Measurements from ENCODE around the gene NTN1. TPM values are rescaled to one million over a fixed set of nuclear protein-coding genes. Genes with fewer than 3 reads are reported as not detected.

NTN1 gene
- total and polyA plus RNA-seq, 2 of the 4 experiments (the other 2 are of a cell fraction): under 0.01 to 0.07 TPM

DNA sequence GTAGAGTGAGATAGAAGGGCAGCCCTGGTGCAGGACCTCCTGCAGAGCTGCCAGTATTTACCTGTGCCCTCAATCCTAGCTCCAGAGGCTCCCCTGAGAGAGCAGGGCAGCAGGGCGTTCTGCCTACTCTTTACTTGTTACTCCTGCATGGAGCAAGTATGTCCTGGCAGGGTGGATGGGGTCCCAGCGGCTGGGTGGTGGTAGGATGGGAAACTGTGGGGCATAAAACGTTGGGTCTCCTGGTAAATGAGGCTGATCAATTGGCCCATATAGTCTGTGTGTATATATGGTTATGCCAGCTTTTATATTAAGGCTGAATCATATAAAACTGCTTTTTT lies 192.0 kb downstream of the NTN1 start:
- ATAC-seq (ENCODE audit: low read depth) (no peak), DNase-seq (no peak)
- Histone ChIP-seq H2BK5ac (ENCODE audit: low read depth, low read length, poor library complexity, severe bottlenecking) (no peak overlapping the region), H4K8ac (ENCODE audit: low read depth in 2 of 2, low read length in 2 of 2) (no peak overlapping the region), H3K27me3 (ENCODE audit: control insufficient read depth, insufficient read depth, low read length) (peaks cover under 1% of the 10 kb centered on the region; the same call in 1 of the 2 replicates), H4K20me1 (ENCODE audit: insufficient read depth, low read length) (no peaks in the 10 kb centered on the region), H4K5ac (ENCODE audit: low read depth, low read length) (no peak overlapping the region), H2BK120ac (ENCODE audit: low read depth, low read length) (no peak overlapping the region), H3K9ac (ENCODE audit: low read depth, low read length) (no peak overlapping the region), H3K4ac (ENCODE audit: low read depth, low read length) (no peak overlapping the region), H2AK5ac (ENCODE audit: low read depth, low read length) (no peak overlapping the region), H3K4me1 (ENCODE audit: control insufficient read depth, insufficient read depth, low read length) (peaks cover 6% of the 10 kb centered on the region; the same call in 1 of the 2 replicates), H3K36me3 (ENCODE audit: control insufficient read depth, insufficient read depth, low read length) (no peaks in the 10 kb centered on the region), H4K91ac (ENCODE audit: insufficient read depth, low read depth, low read length) (no peak overlapping the region), H3K9me1 (ENCODE audit: insufficient read depth, low read length) (no peaks in the 10 kb centered on the region), H3K9me3 (ENCODE audit: control insufficient read depth, insufficient read depth, low read length) (peaks cover 4% of the 10 kb centered on the region; the same call in 1 of the 2 replicates), H3K27ac (ENCODE audit: insufficient read depth, low read length) (no peak overlapping the region), H3K4me3 (ENCODE audit: insufficient read depth, low read depth, low read length) (no peak overlapping the region), H2AK9ac (replicated peaks; ENCODE audit: low read depth, low read length, poor library complexity) (no peak overlapping the region), H3K18ac (ENCODE audit: low read depth, low read length) (no peak overlapping the region), H3K23ac (ENCODE audit: low read depth, low read length) (no peak overlapping the region), H3K14ac (replicated peaks; ENCODE audit: low read depth, low read length) (no peak overlapping the region), H3K4me2 (ENCODE audit: low read depth, low read length) (no peak overlapping the region), H2BK20ac (ENCODE audit: low read depth, low read length) (no peak overlapping the region), H3K56ac (ENCODE audit: extremely low read depth, insufficient read depth, low read length) (no peak overlapping the region), H2BK15ac (ENCODE audit: low read depth, low read length) (no peak overlapping the region), H2AFZ (replicated peaks; ENCODE audit: low read length, poor library complexity) (no peak overlapping the region), H3K79me1 (ENCODE audit: low read depth in 1 of 2, low read length in 2 of 2) (no peaks in the 10 kb centered on the region)
- WGBS, 2 experiments (ENCODE audit: extremely low coverage in 2 of 2, insufficient read length in 1 of 2): no CpG with 5 or more reads among the region's 3 CpGs
- dilution Hi-C loops (cut with HindIII; ENCODE audit: low sequenced_read_pairs, unreplicated experiment): no loop called here
- ChIA-PET POLR2A (ENCODE audit: unreplicated experiment) (no interaction called here), CTCF (no interaction called here)
- in situ Hi-C loops (cut with MboI; ENCODE audit: low sequenced_read_pairs): no loop called here
- intact Hi-C loops (cut with micrococcal nuclease): loop anchor here (10.0 kb wide), 1 partner anchor 62 kb away; no protein-coding TSS in a partner anchor
- no TSS peak for BruUV-seq (replicated peaks)
- TF ChIP-seq RAD21 (IDR thresholded peaks at IDR 0.05; ENCODE audit: low read length): no peak
- TF ChIP-seq, protein P1, sequence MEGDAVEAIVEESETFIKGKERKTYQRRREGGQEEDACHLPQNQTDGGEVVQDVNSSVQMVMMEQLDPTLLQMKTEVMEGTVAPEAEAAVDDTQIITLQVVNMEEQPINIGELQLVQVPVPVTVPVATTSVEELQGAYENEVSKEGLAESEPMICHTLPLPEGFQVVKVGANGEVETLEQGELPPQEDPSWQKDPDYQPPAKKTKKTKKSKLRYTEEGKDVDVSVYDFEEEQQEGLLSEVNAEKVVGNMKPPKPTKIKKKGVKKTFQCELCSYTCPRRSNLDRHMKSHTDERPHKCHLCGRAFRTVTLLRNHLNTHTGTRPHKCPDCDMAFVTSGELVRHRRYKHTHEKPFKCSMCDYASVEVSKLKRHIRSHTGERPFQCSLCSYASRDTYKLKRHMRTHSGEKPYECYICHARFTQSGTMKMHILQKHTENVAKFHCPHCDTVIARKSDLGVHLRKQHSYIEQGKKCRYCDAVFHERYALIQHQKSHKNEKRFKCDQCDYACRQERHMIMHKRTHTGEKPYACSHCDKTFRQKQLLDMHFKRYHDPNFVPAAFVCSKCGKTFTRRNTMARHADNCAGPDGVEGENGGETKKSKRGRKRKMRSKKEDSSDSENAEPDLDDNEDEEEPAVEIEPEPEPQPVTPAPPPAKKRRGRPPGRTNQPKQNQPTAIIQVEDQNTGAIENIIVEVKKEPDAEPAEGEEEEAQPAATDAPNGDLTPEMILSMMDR (conservative IDR thresholded peaks at IDR 0.05; ENCODE audit: low read depth, low read length): no peak
- no peak for TF ChIP-seq NFE2L2 (IDR thresholded peaks at IDR 0.05; ENCODE audit: low read depth, low read length)
- no peak for TF ChIP-seq FOS (IDR thresholded peaks at IDR 0.05; ENCODE audit: low read depth, low read length)
- TF ChIP-seq RFX5 (IDR thresholded peaks at IDR 0.05; ENCODE audit: low read depth, low read length): no peak
- TF ChIP-seq, protein P2, sequence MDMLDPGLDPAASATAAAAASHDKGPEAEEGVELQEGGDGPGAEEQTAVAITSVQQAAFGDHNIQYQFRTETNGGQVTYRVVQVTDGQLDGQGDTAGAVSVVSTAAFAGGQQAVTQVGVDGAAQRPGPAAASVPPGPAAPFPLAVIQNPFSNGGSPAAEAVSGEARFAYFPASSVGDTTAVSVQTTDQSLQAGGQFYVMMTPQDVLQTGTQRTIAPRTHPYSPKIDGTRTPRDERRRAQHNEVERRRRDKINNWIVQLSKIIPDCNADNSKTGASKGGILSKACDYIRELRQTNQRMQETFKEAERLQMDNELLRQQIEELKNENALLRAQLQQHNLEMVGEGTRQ (IDR thresholded peaks at IDR 0.05; ENCODE audit: low read depth, low read length): no peak
- TF ChIP-seq RCOR1 (IDR thresholded peaks at IDR 0.05; ENCODE audit: insufficient replicate concordance, low read length): no peak
- TF ChIP-seq SMC3 (IDR thresholded peaks at IDR 0.05; ENCODE audit: low read depth, low read length): no peak
- TF ChIP-seq BHLHE40 (IDR thresholded peaks at IDR 0.05; ENCODE audit: low read depth, low read length): no peak
- TF ChIP-seq CEBPB (IDR thresholded peaks at IDR 0.05; ENCODE audit: low read depth, low read length): no peak
- TF ChIP-seq, protein P3, sequence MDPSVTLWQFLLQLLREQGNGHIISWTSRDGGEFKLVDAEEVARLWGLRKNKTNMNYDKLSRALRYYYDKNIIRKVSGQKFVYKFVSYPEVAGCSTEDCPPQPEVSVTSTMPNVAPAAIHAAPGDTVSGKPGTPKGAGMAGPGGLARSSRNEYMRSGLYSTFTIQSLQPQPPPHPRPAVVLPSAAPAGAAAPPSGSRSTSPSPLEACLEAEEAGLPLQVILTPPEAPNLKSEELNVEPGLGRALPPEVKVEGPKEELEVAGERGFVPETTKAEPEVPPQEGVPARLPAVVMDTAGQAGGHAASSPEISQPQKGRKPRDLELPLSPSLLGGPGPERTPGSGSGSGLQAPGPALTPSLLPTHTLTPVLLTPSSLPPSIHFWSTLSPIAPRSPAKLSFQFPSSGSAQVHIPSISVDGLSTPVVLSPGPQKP (IDR thresholded peaks at IDR 0.05; ENCODE audit: borderline replicate concordance, low read depth, low read length): no peak
- TF ChIP-seq MXI1 (IDR thresholded peaks at IDR 0.05; ENCODE audit: borderline replicate concordance, low read depth, low read length): no peak
- TF ChIP-seq MAFK (IDR thresholded peaks at IDR 0.05; ENCODE audit: low read depth, low read length): no peak
- TF ChIP-seq CHD1 (IDR thresholded peaks at IDR 0.05; ENCODE audit: low read depth, low read length): no peak
- no peak for TF ChIP-seq MAZ (IDR thresholded peaks at IDR 0.05; ENCODE audit: borderline replicate concordance, low read depth, low read length)
